Heart left ventricle (tissue), 13 donors: ENCODE results near the gene DDHD1.

Source experiments
- CTCF ChIP-seq, 12 donors: fragments of 200-600 bp; sonication (generic) in 4 of 12; IDR thresholded peaks; one replicate each; pipeline versions ENCODE4 v1.5.0 to v1.8.0; 2018 to 2022; ENCODE audit warnings: antibody characterized with exemption in 12 of 12, mild to moderate bottlenecking in 5 of 12
- POLR2A ChIP-seq, 2 donors: fragments of 450-650 bp; IDR thresholded peaks; one replicate each; pipeline ENCODE4 v1.6.1; 2017; ENCODE audit warnings: antibody characterized with exemption in 2 of 2, mild to moderate bottlenecking in 2 of 2, moderate library complexity in 2 of 2
- donor health status: ischemic (EF 13 %, LVEDD 7.1; RV severe dilation, severe dysfunction).
- donor health status: DM: no; HTN: yes; CAD: no.
- donor health status: DM: no; HTN: no; CAD: no.
- donor health status: ischemic (EF 25% LVEDD 6.9; RV normal size, moderate dysfunction).
- donor health status: ischemic (EF 25% LVEDD 5.7; RV mildly dilated, moderate dysfunction).
- donor health status: ischemic (EF 35%, LVEDD 5.7; RV mildly dilated, moderate dysfunction).
- donor health status: nonischemic (EF 11% LVEDD 7.7; RV severe dilation, severe dysfunction).
- donor health status: DM: yes; HTN: yes; CAD: no.
- donor health status: PGD.
- donor health status: ischemic (EF 29% LVEDD 5.4; RV normal size, mild dysfunction).
- donor health status: nonischemic (EF 23%, LVEDD 6.1; RV moderate dilation, normal function).

- TF ChIP-seq CTCF (IDR thresholded peaks at IDR 0.05), result no peak
- no peak for TF ChIP-seq POLR2A (IDR thresholded peaks at IDR 0.05)
Observed at GRCh38 chr14:53103636-53104340, 49.3 kb downstream of the DDHD1 start.
